ENCODE measurements around the gene KIF18B.

Gene KIF18B

DNA sequence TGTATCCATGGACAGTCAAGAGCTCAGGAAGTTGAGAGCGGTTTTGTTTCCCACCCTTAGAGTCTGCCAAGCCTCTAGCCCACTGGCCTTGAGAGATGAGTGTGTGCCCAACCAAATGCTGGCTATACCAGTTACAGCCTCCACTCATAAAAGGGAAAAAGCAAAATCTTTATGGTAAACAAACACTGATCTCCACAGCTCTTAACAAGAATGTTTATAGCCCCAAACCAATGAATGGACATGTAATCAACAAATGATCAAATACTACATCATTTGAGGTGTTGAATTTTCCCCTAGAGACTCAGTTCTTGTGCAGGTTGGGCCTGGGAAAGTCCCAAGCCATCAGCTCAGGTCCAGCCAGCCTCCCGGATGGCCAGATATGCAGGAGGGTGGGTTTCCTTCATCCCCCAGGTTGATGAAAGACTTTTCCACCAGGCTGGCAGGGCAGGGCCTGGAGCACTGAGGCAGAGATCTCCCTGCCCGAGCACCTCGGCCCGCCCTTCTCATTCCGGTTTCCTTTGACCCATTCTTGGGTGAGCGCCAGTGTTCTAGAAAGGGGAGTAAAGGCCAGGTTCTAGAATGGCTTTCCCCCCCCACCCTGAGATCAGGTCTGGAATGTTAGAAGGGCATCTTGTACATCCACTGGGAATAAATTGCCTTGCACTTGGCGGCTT lies 44.4 kb downstream of the KIF18B start:
- DNase-seq = no peak

DNA sequence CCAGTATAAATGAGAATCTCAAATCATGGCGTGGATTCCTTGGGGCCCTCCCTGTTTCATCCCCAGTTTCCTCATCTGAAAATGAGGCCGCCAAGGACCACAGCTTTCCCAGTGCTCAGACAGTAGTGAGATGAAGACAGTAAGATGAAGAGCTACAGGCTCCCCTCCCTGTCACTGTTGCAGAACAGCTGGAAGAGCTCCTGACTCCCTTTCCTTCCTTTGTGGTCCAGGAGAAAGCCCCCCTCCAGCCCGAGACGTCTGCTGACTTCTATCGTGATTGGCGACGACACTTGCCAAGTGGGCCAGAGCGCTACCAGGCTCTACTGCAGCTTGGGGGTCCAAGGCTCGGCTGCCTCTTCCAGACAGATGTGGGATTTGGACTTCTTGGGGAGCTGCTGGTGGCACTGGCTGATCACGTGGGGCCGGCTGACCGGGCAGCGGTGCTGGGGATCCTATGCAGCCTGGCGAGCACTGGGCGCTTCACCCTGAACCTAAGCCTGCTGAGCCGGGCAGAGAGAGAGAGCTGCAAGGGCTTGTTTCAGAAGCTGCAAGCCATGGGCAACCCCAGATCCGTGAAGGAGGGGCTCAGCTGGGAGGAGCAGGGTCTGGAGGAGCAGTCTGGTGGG lies 45.3 kb downstream of the KIF18B start:
- DNase-seq = no peak

DNA sequence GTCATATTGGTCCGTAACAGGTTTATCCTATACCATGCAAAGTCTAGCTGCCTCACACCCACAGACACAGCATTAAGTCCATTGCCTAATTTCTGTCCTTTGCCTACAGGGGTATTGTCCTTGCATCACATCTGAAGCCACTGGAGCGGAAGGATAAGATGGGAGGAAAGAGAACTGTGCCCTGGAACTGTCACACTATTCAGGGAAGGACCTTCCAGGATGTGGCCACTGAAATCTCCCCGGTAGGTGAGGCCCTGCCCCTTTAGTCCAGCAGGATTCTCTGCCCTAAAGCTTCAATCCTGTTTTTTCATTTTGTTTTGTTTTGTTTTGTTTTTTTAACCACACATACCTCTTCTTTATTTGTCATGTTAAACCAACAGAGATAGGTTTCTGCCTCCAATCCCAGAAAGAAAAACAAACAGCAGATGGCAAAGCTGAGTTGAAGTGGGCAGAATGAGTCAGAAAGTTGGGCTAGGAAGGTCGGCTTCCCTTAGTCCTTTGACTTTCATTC lies 46.1 kb downstream of the KIF18B start:
- DNase-seq = no peak

DNA sequence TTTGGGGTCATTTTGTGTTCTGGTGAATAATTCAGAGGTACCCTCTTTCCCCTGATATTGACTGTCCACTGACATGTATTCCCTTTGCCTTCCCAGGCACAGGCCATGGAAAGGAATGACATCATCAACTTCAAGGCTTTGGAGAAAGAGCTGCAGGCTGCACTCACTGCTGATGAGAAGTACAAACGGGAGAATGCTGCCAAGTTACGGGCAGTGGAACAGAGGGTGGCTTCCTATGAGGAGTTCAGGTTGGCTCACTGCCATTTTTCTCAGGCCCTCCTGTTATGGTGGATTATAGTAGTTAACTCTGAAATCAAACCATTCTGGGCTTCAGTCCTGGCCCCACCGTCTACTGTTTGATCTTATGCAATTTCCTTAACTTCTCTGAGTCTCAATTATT lies 46.7 kb downstream of the KIF18B start:
- no peak for DNase-seq

DNA sequence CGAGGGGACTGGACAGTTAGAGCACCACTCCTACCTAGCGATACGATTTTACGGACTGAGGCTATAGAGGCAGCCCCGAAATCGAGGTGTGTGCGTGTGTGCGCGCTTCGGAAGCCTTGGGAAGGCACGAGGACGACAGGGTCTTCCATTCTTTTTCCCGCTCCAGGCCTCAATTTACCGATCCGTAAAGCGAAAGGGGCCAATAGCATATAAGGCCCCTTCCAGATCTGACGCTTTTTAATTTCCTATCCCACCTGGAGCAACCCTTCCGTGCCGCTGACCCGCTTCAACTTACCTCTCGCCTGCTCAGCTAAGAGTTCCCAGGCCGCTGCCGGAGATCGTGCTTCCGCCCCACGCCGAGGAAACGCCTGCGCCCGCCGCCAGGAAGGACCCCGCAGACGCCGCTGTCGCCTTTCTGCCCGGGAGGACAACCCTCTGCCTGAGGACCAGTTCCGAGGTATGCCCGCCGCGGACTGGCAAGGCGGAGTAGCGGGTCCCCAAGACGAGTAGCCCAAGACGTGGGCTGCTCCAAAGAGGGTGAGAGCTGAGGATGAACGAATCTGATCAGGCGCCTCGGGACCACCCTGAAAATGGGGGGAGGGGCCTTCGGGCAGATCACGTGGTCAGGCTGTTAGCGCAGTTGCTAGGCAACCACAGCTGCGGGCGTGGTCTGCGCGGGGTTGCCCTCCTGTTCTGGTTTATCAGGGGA lies 48.3 kb downstream of the KIF18B start, which contains the start of gene EFTUD2:
Gene EFTUD2 (minus strand): TSS at position 372 of the 709 bp plus-strand sequence. CDS start 4,924 bp downstream, outside the sequence.
- peak; percentile 96 for DNase-seq

DNA sequence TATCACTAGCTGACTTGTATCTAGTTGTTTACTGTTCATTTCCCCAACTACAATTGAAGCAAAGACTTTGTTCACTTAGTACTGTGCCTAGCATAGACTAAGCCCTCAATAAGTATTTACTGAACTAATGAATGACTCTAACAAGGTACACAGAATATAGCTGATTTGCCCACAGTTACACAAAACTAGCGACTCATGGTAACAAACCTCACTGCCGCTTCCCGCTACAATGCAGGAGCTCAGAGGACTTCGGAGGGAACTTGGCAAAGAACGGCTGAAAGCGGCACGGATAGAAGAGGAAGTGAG lies 48.9 kb downstream of the KIF18B start:
- no peak for DNase-seq

DNA sequence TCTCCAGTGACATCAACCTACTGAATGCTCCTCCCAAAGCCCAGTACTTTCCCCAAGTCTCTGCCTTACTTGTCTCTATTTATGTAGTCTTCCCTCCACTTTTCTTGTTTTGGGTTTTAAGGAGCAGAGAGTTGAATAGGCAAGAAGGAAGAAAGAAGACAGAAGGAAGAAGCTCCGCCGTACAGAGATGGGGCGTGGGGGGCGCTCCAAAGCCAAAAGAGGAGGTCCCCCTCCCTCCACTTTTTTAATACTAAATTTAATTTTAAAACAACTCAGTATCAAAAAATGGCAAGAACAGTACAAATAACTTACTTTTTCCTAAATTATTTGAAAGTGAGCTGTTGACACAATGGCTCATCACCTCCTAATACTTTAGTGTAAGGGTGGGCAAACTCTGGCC lies 52.9 kb downstream of the KIF18B start:
- DNase-seq = no peak

DNA sequence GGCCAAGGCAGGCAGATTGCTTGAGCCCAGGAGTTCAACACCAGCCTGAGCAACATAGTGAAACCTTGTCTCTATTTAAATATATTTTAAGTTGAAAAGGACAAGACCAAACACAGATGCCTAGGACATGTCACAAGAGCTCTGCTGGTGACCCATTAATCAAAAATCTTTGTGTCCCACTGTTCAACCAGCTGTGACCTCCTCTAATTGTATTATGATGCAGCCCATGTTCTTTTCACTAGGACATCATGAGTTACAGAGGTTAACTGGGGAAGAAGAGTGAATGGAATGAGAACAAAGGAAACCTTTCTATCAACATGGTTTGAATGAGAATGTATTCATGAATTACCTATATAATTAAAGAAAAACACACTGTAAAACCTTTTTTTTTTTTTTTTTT lies 55.3 kb downstream of the KIF18B start:
- no peak for DNase-seq

DNA sequence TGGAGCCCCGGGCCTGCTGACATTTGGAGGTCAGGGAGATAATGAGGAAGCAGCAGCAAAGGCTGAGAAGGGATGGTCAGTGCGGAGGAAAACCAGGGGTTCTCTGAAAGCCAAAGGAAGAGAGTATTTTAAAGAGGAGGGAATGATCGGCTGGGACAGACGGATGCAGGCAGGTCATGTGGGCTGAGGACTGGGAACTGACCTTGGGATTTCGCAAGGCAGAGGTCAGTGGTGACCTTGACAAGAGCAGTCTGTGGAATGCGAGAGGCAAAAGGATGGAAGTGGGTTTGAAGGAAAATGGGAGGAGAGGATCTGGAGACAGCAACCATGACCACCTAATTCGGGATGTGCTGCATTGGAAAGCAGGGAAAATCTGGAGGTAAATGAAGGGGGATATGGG lies 58.6 kb downstream of the KIF18B start:
- DNase-seq = no peak

DNA sequence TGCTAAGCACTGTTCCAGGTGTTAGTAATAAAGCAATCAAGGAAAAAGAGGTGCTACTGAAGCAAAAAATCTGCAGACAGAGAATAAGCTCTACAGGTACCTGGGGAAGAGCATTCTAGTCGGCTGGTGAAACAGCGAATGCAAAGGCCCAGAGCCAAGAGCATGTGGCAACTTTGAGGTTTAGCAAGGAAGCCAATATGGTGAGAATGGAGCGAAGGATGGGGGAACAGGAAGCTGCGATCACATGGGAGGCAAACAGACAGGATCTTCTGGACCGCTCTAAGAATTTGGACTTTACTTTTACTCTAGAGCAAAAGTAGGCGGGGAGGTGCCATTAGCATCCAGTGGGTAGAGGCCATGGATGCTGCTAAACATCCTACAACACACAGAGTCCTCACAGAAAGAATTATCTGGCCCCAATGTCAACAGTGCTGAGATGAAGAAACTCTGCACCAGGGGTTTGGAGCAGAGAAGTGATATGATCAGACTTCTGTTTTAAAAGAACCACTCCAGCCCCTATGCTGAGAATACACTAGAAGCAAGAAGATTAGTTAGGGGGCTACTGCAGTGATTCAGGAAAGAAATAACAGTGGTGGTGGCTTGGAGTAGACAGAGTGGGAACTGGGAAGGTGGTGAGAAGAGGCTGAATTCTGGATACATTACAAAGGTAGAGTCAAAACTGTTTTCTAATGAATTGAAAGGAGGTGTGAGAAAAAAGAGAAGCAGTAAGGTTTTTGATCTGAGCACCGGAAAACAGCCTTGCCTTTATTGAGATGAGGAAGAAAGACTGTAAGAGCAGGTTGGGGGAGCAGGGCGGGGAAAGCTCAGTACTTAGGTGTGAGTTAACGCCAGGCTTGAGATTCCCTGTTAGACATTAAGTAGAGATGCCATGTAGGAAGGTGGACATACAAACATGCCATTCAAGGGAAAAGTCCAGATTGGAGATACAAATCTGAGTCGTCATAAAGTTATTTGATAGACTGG lies 59.3 kb downstream of the KIF18B start:
- DNase-seq = no peak

DNA sequence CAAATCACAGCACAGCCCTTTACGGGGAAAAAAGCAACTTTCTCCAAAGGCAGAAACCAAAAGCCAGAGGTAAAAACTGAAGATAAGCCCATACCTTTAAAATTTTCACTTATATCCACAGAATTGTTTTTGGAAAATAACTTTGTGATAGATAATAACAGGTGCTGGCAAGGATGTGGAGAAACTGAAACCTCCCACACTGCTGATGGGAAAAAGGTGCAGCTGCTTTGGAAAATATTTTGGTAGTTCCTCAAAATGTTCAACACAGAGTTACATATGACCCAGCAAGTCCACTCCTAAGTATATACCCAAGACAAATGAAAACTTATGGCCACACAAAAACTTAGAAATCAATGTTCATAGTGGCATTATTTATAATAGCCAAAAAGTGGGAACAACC lies 60.6 kb downstream of the KIF18B start:
- DNase-seq = no peak

DNA sequence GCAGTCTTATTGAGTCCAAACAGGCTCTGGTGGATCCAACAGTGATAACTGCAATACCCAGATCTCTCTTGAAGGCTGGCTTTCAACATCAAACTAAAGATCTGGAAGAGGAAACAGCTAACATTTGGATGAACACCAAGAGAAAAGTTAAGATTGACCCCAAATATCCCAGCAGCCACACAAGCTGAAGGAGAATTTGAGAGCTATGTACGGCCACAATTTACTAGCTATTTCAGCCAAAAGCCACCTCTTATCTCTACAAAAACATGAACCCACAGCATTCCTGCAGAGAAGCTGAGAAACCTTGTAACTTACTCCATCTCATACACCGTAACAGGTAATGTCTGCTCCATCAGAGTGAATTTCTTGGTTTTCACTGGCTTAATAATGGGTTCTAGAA lies 62.6 kb downstream of the KIF18B start:
- no peak for DNase-seq

DNA sequence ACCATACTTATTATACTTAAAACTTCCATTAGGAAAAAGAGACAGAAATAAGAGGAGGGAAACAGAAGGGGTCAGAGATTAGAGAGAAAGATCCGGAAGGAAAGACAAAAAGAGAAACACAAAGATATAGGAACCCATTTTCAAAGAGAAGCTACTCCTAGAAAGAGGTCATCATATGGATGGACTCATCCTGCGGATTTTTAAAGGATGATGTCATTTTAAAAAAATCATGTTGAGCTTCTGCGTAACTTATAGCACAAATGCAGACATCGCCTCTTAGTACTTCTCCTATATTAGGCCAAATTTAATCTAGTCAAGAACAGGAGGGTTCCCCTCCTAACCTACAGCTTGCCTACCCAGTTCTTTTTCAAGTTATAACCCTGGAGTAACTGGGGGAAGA lies 66.4 kb downstream of the KIF18B start:
- DNase-seq = no peak

DNA sequence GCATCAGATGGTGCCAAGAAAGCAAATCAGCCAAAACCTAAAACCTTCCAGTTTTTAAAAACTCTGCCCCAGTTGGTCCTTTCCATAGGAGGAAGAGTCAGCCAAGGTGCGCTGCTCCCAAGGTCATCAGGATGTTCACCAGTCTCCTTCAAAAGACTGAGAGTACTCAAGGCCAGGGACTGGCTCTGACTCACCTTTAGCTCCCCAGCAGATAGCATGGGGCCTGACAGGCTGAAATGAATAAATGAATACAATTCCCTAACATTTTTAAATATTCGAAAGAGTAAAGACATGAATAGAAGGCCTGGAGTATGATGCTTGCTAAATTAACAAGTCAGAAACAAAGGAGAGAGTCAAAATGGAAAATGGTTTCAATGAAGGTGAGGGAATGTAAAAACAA lies 67.5 kb downstream of the KIF18B start:
- no peak for DNase-seq

DNA sequence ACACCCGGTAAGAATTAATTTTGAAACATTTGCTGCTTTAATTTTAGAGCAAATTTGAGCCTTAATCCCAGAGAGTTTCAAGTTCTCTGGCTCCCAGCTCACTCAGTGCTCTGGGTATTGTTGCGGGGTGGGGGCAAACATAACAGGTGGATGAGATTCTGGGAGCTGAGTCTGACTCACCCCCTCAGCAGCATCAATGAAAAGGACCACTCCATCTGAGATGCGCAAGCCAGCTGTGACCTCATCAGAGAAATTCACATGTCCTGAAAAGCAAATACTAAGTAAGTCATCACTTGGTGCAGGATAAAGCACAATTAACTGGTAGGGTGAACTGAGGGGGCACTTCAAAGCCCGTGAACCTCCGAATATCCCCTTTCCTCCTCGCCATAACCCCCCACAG lies 68.2 kb downstream of the KIF18B start:
- no peak for DNase-seq

DNA sequence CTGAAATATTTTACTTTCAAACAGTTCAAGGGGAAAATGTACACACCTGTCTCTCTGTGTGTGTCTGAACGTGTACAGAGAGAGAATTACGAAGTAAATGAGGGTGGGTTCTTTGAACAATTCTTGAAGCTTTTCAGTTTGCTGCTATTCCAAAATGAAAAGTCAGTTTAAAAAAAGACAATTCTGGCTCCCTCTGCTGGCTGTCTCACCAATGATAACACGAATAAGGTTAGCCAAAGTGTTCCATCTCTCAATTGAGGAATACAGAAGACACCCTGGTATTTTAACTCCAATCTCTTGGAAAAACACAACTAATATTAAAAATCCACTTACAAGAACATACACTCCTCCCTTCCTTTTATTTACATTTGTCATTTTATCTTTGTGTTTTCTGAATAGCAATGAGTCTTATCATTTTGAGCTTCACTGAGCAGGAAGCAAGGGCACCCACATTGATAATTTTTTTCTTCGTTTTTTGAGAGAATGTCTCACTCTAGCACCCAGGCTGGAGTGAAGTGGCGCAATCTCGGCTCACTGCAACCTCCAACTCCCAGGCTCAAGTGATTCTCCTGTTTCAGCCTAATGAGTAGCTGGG lies 68.8 kb downstream of the KIF18B start:
- DNase-seq = peak; percentile 22

DNA sequence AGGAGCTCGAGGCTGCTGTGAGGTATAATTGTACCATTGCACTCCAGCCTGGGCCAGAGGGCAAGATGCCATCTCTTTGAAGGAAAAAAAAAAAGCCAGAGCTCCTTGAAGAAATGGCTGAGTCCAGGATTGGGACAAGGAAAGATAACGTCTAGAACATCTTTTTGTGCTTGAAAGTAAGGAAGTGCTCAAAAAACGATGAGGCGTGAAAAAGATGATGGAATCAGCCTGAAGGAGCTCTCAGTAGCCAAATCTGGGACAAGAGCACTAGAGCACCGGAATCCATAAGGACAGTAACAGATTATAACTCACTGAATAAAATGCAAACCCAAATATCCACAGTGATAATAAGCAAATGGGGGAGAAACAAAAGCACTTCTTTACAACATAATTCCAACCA lies 70.5 kb downstream of the KIF18B start:
- no peak for DNase-seq

DNA sequence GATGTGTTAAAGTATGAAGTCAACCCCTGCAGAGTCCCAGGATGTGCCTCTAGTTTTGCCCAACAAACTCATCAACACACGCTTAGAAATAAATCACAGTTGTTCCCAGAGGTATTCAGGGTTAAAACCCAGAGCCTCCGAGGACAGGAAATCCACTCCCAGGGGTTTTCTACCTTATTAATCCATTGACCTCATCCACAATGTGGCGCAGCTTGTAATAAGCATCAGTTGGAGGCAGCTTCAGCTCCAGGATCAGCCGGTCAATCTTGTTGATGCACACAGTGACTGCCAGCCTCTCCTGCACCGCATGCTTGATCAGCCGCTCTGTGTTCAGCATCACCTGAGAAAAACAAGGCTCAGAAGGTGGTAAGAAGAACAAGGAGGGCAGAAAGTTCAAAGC lies 71.8 kb downstream of the KIF18B start:
- DNase-seq = no peak
